ENCODE measurements around the gene TNNT2.

DNA sequence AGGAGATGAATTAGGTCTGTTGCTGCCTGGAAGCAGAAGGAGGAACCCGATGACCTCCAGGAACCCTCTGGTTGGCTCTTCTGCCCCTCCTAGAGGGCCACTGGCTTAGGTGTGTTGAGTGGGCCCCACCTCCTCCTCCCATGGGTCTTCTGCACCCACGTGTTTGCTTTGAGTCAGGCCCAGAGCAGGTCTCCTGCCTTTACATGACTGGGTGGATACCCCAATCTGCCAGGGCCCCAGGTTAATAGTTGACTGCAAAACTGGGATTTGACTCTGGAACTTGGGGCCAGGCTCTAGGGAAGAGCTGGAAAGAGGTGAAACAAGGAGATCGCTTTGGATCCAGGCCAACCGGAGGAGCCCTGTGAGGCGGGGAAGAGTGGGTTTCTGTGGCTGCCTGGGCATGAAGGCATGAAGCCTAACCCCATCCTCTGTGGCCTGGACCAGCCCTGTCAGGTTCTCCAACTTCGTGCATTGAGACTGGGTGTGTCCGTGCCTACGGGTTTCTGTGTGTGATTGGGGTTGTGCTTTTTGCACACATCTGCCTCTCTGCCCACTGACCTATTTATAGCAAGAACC lies 29.4 kb upstream of the TNNT2 start:
- TF ChIP-seq, protein P1, sequence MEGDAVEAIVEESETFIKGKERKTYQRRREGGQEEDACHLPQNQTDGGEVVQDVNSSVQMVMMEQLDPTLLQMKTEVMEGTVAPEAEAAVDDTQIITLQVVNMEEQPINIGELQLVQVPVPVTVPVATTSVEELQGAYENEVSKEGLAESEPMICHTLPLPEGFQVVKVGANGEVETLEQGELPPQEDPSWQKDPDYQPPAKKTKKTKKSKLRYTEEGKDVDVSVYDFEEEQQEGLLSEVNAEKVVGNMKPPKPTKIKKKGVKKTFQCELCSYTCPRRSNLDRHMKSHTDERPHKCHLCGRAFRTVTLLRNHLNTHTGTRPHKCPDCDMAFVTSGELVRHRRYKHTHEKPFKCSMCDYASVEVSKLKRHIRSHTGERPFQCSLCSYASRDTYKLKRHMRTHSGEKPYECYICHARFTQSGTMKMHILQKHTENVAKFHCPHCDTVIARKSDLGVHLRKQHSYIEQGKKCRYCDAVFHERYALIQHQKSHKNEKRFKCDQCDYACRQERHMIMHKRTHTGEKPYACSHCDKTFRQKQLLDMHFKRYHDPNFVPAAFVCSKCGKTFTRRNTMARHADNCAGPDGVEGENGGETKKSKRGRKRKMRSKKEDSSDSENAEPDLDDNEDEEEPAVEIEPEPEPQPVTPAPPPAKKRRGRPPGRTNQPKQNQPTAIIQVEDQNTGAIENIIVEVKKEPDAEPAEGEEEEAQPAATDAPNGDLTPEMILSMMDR (conservative IDR thresholded peaks at IDR 0.05; ENCODE audit: low read depth, low read length) = no peak
- TF ChIP-seq EZH2 (IDR thresholded peaks at IDR 0.05; ENCODE audit: borderline replicate concordance, low read depth, low read length, poor library complexity, severe bottlenecking) = no peak

All from A673 (cell line).